Hair follicle dermal papilla cell (primary cell): ENCODE results near the gene PSMD8. TPM values are rescaled to one million over a fixed set of nuclear protein-coding genes. Genes with fewer than 3 reads are reported as not detected.

Experiments used
- total RNA-seq: library from RNA; depleted of rRNA; stranded (reverse); fragments of >200 nt; gene quantifications from 2 replicates; pipeline ENCODE4 v1.2.3, GENCODE V29; 2012

Gene PSMD8
- 233 and 276 TPM in 2 replicates for total RNA-seq

GRCh38 chr19:38374332-38375097, at the start of gene PSMD8:
Gene PSMD8 (plus strand): TSS chr19:38374571. CDS start chr19:38374602, 31 bp downstream.

GRCh38 chr19:38387550-38388348, 13.4 kb downstream of the PSMD8 start, which contains the start of gene GGN:
Gene GGN (minus strand): TSS chr19:38388034. CDS start chr19:38387261, 773 bp downstream.

GRCh38 chr19:38388349-38389100, 14.2 kb downstream of the PSMD8 start, which contains the start of gene SPRED3:
Gene SPRED3 (plus strand): TSS chr19:38388697. CDS start chr19:38390303, 1,606 bp downstream.

GRCh38 chr19:38402967-38403674, 28.8 kb downstream of the PSMD8 start, which contains the start of gene FAM98C:
Gene FAM98C (plus strand): TSS chr19:38403093. CDS start chr19:38403154, 61 bp downstream.

GRCh38 chr19:38425810-38426466, 51.6 kb downstream of the PSMD8 start, which contains the start of gene RASGRP4:
Gene RASGRP4 (minus strand): TSS chr19:38426219. CDS start chr19:38426091, 128 bp downstream.

GRCh38 chr19:38433268-38433733, 58.9 kb downstream of the PSMD8 start, which contains the start of gene RYR1:
Gene RYR1 (plus strand): TSS chr19:38433691. CDS start chr19:38433830, 139 bp downstream.

Other genes starting within 250 kb of the PSMD8 start
- 0.61 and 2.3 TPM in 2 replicates for gene DPF1, start 150.3 kb upstream of the PSMD8 start, total RNA-seq
- gene PPP1R14A, start 118.2 kb upstream of the PSMD8 start, total RNA-seq = 3.5 and 6.7 TPM in 2 replicates
- 15.8 and 16.1 TPM in 2 replicates for gene SPINT2, start 110.0 kb upstream of the PSMD8 start, total RNA-seq
- not detected in 2 replicates for gene C19orf33, start 70.3 kb upstream of the PSMD8 start, total RNA-seq
- 65.1 and 69.1 TPM in 2 replicates for gene YIF1B, start 58.6 kb upstream of the PSMD8 start, total RNA-seq
- 5.5 TPM in 2 replicates for gene KCNK6, start 54.7 kb upstream of the PSMD8 start, total RNA-seq
- gene CATSPERG, start 38.7 kb upstream of the PSMD8 start, total RNA-seq = 0.49 and 1.1 TPM in 2 replicates
- 0.49 and 1.2 TPM in 2 replicates for gene GGN, start 13.5 kb downstream of the PSMD8 start, total RNA-seq
- gene SPRED3, start 14.1 kb downstream of the PSMD8 start, total RNA-seq = 1.5 and 2.1 TPM in 2 replicates
- gene FAM98C, start 28.5 kb downstream of the PSMD8 start, total RNA-seq = 11.2 and 11.9 TPM in 2 replicates
- not detected in 2 replicates for gene RASGRP4, start 51.6 kb downstream of the PSMD8 start, total RNA-seq
- gene RYR1, start 59.1 kb downstream of the PSMD8 start, total RNA-seq = under 0.01 TPM in 2 replicates
- not detected in 2 replicates for gene MAP4K1, start 243.4 kb downstream of the PSMD8 start, total RNA-seq
- 279 and 398 TPM in 2 replicates for gene EIF3K, start 244.6 kb downstream of the PSMD8 start, total RNA-seq